Measurements from ENCODE around the gene GDF2.
A peak's percentile ranks its signal among the peaks of the same experiment; 100 is the strongest.

DNA sequence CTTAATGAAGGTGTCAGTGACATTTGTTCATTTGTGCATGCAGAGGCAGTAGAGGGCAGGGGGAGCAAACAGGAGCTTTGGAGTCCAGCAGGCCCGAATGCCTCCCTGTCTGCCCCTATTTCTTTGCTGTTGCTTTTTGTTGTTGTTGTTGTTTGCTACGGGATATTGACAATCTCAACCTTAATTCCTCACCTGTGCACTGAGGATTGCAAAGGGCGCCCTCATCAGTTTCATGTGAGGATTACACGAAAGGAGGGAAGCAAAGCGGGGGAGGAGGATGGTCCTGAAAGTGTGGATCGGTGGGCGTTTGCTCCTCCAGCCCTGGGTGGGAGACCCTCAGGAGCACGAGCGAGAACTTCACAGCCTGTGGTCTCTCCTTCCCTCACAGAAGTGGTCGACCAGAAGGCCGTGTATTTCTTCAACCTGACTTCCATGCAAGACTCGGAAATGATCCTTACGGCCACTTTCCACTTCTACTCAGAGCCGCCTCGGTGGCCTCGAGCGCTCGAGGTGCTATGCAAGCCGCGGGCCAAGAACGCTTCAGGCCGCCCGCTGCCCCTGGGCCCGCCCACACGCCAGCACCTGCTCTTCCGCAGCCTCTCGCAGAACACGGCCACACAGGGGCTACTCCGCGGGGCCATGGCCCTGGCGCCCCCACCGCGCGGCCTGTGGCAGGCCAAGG, 12.7 kb upstream of the GDF2 start:
- TF ChIP-seq, protein P1, sequence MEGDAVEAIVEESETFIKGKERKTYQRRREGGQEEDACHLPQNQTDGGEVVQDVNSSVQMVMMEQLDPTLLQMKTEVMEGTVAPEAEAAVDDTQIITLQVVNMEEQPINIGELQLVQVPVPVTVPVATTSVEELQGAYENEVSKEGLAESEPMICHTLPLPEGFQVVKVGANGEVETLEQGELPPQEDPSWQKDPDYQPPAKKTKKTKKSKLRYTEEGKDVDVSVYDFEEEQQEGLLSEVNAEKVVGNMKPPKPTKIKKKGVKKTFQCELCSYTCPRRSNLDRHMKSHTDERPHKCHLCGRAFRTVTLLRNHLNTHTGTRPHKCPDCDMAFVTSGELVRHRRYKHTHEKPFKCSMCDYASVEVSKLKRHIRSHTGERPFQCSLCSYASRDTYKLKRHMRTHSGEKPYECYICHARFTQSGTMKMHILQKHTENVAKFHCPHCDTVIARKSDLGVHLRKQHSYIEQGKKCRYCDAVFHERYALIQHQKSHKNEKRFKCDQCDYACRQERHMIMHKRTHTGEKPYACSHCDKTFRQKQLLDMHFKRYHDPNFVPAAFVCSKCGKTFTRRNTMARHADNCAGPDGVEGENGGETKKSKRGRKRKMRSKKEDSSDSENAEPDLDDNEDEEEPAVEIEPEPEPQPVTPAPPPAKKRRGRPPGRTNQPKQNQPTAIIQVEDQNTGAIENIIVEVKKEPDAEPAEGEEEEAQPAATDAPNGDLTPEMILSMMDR (IDR thresholded peaks at IDR 0.05), result peak; percentile 29
- TF ChIP-seq ZFX (IDR thresholded peaks at IDR 0.05; ENCODE audit: borderline replicate concordance), result no peak

All from 22Rv1 (cell line).